ENCODE results near the gene ATXN10.

Gene ATXN10

GRCh38 chr22:45877651-45878050 is 206.0 kb downstream of the ATXN10 start:
- DNase-seq (ENCODE audit: low read depth in 2 of 2) = no peak

GRCh38 chr22:45878051-45878781 is 206.6 kb downstream of the ATXN10 start:
- DNase-seq (ENCODE audit: low read depth in 2 of 2) = no peak

DNA sequence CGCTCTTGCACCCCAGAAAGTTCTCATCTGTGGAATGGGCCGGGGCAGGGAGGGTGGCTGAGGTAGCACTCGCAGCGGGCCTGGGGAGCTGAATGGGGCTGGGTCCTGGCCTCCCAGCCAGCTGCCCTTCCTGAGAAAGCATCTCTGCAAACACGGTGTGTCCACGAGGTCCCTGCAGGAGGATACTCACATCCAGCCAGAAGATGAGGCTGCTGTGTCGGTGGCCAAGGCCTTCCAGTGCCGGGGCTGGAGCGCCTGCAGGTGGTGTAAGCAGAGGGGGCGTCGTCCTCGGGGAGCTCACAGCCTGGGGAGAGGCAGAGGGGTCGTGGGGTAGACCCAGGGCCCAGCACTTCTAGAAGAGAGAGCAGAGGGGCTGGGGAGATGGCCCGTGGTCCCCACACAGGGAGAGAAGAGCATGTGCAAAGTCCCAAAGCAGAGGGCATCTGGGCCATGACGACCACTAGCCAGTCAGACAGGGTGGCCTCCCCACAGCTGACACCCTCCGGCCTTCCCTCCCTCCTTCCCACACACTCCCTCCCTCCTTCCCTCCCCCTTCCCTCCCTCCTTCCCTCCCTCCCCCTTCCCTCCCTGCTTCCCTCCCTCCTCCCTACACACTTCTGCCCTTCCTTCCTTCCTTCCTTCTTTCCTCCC is 207.4 kb downstream of the ATXN10 start:
- DNase-seq (ENCODE audit: low read depth in 2 of 2) = no peak

DNA sequence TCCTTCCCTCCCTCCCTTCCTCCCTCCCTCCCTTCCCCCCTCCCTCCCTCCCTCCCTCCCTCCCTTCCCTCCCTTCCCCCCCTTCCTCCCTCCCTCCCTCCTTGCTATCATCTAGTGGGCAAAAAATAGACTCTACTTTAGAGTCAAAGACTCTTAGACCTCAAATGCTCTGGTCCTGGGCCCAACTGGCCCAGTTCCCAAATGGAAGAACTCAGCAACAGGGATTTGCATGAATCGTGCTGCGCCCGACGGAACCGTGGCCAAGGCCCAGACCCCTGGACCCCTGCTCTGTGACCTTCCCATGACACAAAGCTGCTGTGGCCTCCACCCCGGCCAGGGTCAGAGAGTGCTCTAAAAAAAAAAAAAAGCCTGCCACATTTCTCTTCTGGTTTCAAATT is 207.9 kb downstream of the ATXN10 start:
- no peak for DNase-seq (ENCODE audit: low read depth in 2 of 2)

GRCh38 chr22:45880091-45880715 is 208.6 kb downstream of the ATXN10 start:
- no peak for DNase-seq (ENCODE audit: low read depth in 2 of 2)

GRCh38 chr22:45880716-45881523 is 209.3 kb downstream of the ATXN10 start:
- DNase-seq (ENCODE audit: low read depth in 2 of 2) = no peak

DNA sequence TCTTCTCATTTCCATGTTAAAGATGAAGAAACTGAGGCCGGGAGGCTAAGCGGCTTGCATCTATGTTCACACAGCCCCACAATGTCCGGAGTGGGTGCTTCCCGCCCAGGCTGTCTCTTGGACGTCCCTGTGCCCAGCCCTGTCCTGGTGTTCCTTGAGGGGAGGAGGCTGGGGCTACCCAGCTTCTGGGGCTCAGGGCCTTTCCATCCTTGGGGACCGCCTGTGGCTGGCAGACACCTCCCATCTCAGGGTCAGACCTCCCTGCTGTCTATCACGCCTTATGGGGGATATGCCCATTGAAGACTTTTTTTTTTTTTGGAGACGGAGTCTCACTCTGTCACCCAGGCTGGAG is 209.9 kb downstream of the ATXN10 start:
- DNase-seq (ENCODE audit: low read depth in 2 of 2) = no peak

DNA sequence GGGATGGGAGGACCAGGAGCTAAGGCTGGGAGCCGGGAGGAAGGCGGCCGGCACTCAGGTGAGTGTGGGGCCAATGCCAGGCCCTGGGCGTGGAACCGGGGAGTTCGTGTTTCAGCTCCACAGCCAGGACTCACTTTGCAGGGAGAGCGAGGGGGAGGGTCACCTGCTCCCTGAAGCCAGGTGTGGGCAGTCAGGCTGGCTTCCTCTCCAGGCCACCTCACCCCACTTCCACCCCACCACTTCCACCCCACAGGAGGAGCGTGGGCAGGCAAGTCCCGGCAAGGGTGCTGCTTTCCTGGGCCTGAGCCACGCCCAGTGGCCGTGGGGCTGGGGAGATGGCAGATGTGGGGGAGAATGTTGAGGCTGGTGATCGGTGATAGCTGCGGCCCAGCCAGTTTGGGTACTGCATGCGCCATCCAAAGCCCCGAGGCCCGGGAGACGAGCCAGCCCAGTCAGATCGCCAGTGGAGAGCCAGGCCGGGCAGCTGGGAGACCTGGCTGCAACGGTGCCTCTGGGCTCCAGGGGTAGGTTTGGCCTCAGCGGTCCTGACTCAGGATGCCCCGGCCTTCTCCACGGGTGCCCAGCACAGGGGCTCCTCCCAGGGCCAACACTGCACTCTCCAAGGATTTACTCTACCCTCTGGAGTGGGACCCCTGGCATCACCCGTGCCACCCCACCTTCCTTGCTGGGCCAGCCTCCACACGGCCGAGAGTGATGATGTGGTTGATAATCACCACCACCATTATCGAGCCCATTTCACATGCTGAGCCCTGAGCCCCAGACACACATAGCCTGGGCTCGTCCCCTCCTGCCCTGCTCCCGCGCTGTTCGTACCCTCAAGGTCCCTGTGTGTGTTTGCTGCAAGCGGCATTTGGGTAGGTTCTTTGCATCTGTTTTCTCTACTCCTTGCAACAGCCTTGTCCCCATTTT is 211.5 kb downstream of the ATXN10 start:
- no peak for DNase-seq (ENCODE audit: low read depth in 2 of 2)

DNA sequence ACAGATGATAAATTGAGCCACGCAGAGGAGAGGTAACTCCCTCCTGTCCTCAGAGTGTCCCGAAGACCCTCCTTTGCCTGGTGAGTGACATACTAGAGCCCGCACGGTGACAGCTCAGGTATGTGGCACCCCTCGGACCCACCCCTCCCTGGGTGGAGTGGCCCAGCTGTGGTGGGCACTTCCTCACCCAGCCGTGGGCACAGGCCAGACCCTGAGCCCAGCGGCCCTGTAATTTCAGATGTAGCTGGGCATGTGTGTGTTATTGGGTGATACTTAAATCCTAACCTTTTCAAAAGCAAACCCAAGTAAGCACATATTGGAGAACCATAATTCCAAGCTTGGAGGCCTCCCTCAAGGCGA is 212.2 kb downstream of the ATXN10 start:
- DNase-seq (ENCODE audit: low read depth in 2 of 2) = no peak

GRCh38 chr22:45884201-45885062 is 212.8 kb downstream of the ATXN10 start:
- no peak for DNase-seq (ENCODE audit: low read depth in 2 of 2)

GRCh38 chr22:45885171-45885840 is 213.7 kb downstream of the ATXN10 start:
- no peak for DNase-seq (ENCODE audit: low read depth in 2 of 2)

GRCh38 chr22:45885941-45886395 is 214.3 kb downstream of the ATXN10 start:
- no peak for DNase-seq (ENCODE audit: low read depth in 2 of 2)

- no peak for DNase-seq (ENCODE audit: low read depth in 2 of 2)
These were observed 214.9 kb downstream of the ATXN10 start for GRCh38 chr22:45886540-45886939.

DNA sequence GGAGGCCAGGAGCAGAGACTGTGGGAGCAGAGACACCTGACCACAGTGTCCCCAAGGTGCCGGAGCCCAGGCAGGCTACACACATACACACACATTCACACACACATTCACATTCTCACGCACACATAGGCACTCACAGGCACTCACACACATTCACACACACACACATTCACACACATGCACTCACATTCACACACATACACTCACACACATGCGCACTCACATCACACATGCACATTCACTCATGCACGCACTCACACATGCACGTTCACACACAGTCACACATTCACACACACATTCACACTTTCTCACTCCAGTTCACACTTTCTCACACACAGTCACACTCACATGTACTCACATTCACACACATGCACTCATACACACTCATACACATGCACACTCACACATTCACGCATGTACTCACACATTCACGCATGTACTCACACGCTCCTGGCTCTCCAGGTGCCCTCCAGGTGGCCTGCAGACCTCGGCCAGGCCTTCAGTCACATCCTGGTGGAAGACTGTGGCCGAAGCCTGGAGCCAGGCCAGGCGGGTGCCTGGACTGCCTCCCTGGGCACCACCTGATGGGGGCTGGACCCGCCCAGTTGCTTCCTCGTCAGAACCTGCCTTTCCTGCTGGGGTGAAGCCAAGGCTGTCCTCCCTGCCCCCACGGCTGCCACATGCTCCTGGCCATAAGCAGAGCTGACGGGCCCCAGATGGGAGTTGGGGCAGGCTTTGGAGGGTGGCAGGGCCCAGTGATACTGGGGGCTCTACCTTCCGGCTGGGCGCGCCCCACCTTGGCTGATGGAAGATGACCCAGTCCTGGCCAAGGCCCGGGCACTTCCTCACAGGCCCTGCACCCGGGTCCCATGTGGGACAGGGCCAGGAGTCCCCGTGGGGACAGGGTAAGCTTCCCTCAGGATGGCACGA is 215.8 kb downstream of the ATXN10 start:
- no peak for DNase-seq (ENCODE audit: low read depth in 2 of 2)

DNA sequence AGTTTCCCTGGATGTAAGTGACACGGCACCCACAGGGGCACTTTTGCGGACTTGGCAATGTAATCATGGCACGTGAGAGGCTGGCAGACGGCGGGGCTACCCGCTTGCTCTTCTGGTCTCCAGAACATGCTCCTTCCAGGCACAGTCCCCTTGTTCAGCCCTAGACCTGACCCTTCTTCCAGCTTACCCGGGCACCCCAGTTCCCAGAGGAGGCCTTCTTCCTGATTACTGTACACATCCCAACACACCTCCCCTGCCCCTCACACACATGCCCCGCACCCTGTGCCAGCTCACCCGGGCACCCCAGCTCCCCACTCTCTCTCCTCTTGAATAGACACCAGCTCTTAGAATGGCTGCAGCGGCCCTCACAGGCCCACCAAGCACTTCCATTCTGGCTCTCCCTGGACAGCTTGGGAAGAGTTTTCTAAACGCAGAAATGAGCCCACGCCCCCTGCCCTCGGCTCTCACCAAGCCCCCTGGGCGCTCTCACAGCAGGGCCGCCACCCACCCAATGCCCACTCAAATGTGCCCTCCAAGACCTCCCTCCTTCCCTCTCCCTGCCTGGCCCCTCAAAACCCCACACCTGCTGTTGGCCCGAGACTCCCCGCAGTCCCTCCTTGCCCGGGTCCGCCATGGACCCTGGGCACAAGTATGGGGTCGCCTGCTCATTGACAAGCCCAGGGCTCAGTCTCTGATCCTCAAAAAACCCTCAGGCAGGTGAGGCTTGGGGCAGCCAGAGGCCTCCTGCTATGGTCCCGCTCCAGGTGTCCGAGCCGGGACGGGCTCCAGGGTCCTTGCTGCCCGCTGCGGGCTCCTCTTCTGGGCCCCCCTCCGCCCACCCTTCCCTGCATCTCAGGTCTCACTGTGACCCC is 216.8 kb downstream of the ATXN10 start:
- DNase-seq (ENCODE audit: low read depth in 2 of 2) = no peak

DNA sequence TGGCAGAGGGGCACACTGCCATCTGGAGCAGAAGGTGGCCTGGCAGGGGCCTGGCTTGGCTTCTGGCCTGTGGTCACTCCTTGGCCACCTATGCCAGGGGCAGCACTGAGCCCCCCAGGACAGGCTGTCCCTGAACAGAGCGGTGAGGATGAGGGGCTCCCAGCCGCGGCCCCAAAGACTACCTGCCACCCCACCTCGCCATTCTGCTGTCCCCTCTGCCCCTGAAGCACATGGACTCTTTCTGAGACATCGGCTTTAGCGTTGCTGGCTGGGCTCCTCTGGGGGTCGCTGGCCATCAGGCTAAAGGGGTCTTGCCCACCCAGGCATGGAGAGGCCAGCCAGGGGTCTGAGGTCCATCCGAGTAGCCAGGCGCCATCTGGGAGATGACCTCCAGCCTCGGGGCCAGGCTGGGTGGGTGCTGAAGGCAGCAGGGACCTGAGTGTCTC is 217.5 kb downstream of the ATXN10 start:
- no peak for DNase-seq (ENCODE audit: low read depth in 2 of 2)

- DNase-seq (ENCODE audit: low read depth in 2 of 2) = no peak
These were observed 218.1 kb downstream of the ATXN10 start for GRCh38 chr22:45889539-45890350.

Data from stimulated activated CD8-positive, alpha-beta memory T cell treated with anti-CD3 and anti-CD28 coated beads, Interleukin-15, amount 100 ng/mL, for 48 hours (primary cell).